T-helper 1 cell treated with Interleukin-12 subunit alpha and Interleukin-12 subunit beta and Interleukin-4 antibody, amounts not matched to agents 30 ng/mL and 1 ng/mL, for 36 hours (primary cell): Measurements from ENCODE around the gene OR10V1. TPM values are rescaled to one million over a fixed set of nuclear protein-coding genes. Genes with fewer than 3 reads are reported as not detected.
"Not testable (repeated sequence)": the region's sequence is repeated elsewhere in the genome, so short reads cannot be mapped to it uniquely, and the experiment has no call there.

Source experiments
- intact Hi-C: fragments of 100-400 bp; cut with micrococcal nuclease; formaldehyde crosslinking; loops from one replicate; pipeline ENCODE4 v1.15.1; 2024
- total RNA-seq: library from RNA; stranded (reverse); gene quantifications from 2 replicates; pipeline ENCODE4 v1.2.3, GENCODE V29; 2022

The OR10V1 gene
- total RNA-seq, 1 donor from 2014 or later: not detected

- intact Hi-C loops: no loop called here
Measured at GRCh38 chr11:59716051-59716450, 2.4 kb upstream of the OR10V1 start.

GRCh38 chr11:59710136-59710847 is 3.4 kb downstream of the OR10V1 start:
- intact Hi-C loops: no loop called here

GRCh38 chr11:59708537-59708936 is 5.1 kb downstream of the OR10V1 start:
- intact Hi-C loops: no loop called here

GRCh38 chr11:59707371-59707770 is 6.3 kb downstream of the OR10V1 start:
- intact Hi-C loops: no loop called here

- intact Hi-C loops: no loop called here
Measured at GRCh38 chr11:59706518-59707285, 6.9 kb downstream of the OR10V1 start.

- intact Hi-C loops: no loop called here
Measured at GRCh38 chr11:59705294-59705693, 8.4 kb downstream of the OR10V1 start.

GRCh38 chr11:59703515-59703914 is 10.1 kb downstream of the OR10V1 start:
- intact Hi-C loops: not testable (repeated sequence)

- intact Hi-C loops: not testable (repeated sequence)
Measured at GRCh38 chr11:59700157-59700556, 13.5 kb downstream of the OR10V1 start.

- intact Hi-C loops: no loop called here
Measured at GRCh38 chr11:59698506-59698905, 15.1 kb downstream of the OR10V1 start.

- intact Hi-C loops: no loop called here
Measured at GRCh38 chr11:59692915-59693314, 20.7 kb downstream of the OR10V1 start.

GRCh38 chr11:59691156-59691555 is 22.5 kb downstream of the OR10V1 start:
- intact Hi-C loops: no loop called here

- intact Hi-C loops: no loop called here
Measured at GRCh38 chr11:59689015-59689414, 24.6 kb downstream of the OR10V1 start.

GRCh38 chr11:59681260-59681725 is 32.4 kb downstream of the OR10V1 start:
- intact Hi-C loops: not testable (repeated sequence)

- intact Hi-C loops: loop anchor here (1.0 kb wide), 6 partner anchors 11 to 509 kb away; partner anchors contain the start of genes OR4D9 and PATL1
Measured at GRCh38 chr11:59680287-59681154, 33.1 kb downstream of the OR10V1 start.

- intact Hi-C loops: no loop called here
Measured at GRCh38 chr11:59679347-59679746, 34.3 kb downstream of the OR10V1 start.

GRCh38 chr11:59678813-59679165 is 34.9 kb downstream of the OR10V1 start:
- intact Hi-C loops: no loop called here

- intact Hi-C loops: no loop called here
Measured at GRCh38 chr11:59678118-59678812, 35.4 kb downstream of the OR10V1 start.

- intact Hi-C loops: no loop called here
Measured at GRCh38 chr11:59676205-59676604, 37.4 kb downstream of the OR10V1 start.

GRCh38 chr11:59674291-59674690 is 39.4 kb downstream of the OR10V1 start:
- intact Hi-C loops: no loop called here

- intact Hi-C loops: no loop called here
Measured at GRCh38 chr11:59673291-59673690, 40.4 kb downstream of the OR10V1 start.

- intact Hi-C loops: no loop called here
Measured at GRCh38 chr11:59671471-59671870, 42.2 kb downstream of the OR10V1 start.
